Measurements from ENCODE around the gene ZFR.

Gene ZFR

DNA sequence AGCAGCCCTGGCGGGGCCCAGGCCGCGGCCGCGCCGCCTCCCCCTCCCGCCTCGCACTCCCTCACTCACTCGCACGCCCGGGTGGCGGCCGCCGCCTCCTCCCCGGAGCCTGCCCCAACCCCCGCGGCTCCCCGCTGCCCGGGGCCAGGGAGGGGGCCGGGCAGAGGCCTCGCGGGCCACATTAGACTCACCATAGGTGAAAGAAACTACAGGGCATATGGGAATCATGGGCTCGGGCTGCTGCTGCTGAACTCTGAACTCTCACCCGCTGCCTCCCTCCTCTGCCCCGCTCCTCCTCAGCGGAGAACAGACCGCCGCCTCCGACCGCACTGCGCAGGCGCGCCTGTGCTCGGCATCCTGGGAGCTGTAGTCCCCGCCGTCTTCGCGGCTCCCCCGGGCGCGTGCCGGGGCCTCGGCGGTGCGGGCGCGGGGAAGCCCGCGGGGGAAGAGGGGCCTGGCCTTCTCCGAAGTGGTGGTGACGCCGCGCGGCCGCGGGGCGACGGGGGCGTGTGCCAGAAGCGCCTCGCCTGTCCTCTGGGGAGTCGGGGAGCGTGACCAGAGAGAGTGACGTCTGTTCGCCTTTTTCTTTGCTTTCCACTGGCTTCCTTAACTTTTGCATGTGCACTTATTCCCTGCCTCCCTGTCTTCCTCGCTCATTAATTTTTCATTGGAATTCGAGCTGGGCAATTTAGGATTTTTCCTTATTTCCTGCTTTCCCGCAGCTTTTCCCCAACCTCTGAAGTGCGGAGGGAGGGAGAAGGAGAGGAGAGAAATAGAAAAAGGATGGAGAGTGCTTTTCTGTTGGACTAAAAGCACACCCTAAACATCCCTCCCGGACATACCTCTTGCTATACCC lies at the start of gene ZFR:
TSS of gene ZFR (minus strand) at position 310 of the 856 bp plus-strand sequence. CDS start at position 228, 82 bp downstream.
- peak; percentile 79 to 91 for DNase-seq (ENCODE audit: low read depth in 1 of 2, low spot score in 1 of 2)

GRCh38 chr5:32490972-32491557 lies 46.5 kb upstream of the ZFR start:
- no peak for DNase-seq (ENCODE audit: low read depth in 1 of 2, low spot score in 1 of 2)

GRCh38 chr5:32489791-32490562 lies 45.4 kb upstream of the ZFR start:
- peak; percentile 48 to 52 for DNase-seq (ENCODE audit: low read depth in 1 of 2, low spot score in 1 of 2)

DNA sequence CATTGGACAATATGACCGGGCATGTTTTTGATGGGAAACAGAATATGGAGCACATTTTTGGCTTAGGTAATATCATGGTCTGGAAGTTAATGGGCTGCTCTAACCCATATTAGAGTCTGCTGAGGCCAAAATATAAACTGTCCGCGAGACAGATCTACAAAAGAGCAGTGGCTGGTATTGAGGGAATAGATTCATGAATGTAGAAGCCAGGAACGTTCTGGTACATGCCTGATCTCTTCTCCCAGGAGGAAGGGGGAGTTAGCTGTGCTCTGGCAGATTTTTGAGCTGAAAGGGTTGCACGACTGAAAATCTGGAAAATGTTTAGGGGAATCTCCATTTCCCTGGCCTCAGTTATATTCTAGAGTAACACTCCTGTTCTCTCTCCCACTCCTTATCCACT lies 42.9 kb upstream of the ZFR start:
- DNase-seq (ENCODE audit: low read depth in 1 of 2, low spot score in 1 of 2) = no peak

- no peak for DNase-seq (ENCODE audit: low read depth in 1 of 2, low spot score in 1 of 2)
Measured at GRCh38 chr5:32487008-32487407, 42.5 kb upstream of the ZFR start.

DNA sequence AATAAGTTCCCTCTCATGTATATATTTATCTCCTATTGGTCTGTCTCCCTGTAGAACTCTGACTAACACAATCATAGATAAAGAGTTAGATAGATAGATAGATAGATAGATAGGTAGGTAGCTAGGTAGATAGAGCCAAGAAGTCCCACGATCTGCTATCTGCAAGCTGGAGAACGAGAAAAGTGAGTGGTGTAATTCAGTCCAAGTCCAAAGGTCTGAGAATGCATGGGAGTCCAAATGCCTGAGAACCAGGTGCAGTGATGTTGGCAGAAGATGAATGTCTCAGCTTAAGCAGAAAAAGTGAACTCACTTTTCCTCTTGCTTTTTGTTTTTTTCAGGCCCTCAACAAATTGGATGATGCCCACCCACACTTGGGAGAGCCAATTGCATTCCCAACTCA lies 37.7 kb upstream of the ZFR start:
- DNase-seq (ENCODE audit: low read depth in 1 of 2, low spot score in 1 of 2) = no peak

GRCh38 chr5:32479096-32479495 lies 34.6 kb upstream of the ZFR start:
- no peak for DNase-seq (ENCODE audit: low read depth in 1 of 2, low spot score in 1 of 2)

DNA sequence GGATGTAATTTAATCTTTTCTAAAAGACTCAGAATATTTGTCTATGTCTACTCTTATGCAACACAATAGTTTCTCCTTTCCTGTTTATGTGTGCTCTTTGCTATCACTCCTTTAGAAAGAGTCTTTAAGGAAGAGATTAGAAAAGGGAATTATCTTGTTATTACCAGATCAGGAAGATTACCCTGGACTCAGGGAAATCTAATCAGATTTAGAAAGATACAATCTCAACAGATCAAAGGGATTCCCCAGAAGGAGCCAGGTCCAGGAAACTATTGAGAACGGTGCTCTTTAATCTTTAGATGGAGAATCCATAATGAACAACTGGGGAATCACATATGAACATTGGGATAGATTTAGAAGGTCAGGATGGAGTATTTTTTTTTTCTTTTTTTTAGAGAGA lies 32.4 kb upstream of the ZFR start:
- DNase-seq (ENCODE audit: low read depth in 1 of 2, low spot score in 1 of 2) = no peak

GRCh38 chr5:32475334-32476097 lies 31.0 kb upstream of the ZFR start:
- no peak for DNase-seq (ENCODE audit: low read depth in 1 of 2, low spot score in 1 of 2)

DNA sequence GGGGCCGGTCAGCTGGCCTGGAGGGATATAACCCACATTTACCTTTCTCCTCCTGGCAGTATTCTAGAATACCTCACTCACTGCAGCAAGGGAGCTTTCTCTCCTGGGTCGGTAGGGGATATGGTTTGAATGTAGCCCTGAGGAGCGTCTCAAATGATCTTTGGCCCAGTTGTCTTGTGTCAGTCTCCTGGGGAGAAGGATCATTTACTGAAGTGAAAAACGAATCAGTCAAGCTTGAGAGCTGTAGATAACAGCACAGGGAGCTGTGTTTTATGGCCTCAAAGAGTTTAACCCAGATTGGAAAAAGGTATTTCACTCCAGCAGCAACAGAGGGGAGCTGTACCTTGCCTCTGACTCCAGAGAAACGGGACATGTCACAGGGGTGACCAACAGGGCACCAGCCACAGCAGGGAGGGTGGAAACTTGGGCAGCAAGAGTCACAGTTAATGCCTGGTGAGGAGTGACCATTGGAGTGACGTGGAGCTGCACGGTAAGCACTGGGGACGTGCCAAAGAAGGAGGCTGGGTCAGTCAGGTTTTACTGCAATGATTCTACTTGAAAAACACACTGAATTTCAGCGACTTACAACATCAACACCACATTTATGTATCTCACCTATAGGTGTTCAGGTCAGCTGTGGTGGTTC lies 29.8 kb upstream of the ZFR start:
- no peak for DNase-seq (ENCODE audit: low read depth in 1 of 2, low spot score in 1 of 2)

- no peak for DNase-seq (ENCODE audit: low read depth in 1 of 2, low spot score in 1 of 2)
Measured at GRCh38 chr5:32473072-32473471, 28.5 kb upstream of the ZFR start.

- no peak for DNase-seq (ENCODE audit: low read depth in 1 of 2, low spot score in 1 of 2)
Measured at GRCh38 chr5:32471784-32472183, 27.2 kb upstream of the ZFR start.

DNA sequence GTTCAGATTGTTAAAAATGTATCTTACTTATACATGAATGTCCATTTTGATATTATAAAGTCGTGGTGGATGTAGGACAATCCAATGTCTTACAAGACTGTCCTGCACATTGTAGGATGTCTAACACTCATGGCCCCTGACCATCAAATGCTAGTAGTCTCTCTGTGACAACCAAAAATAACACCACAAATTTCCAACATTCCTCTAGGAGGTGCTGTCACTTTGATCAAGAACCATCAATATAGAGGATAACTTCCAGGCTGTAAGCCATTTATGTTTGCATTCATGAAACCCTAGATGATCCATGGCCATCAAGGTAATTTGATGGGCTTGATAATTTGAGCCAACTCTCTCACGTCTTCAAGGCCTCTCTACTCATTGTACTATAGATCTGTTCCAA lies 20.5 kb upstream of the ZFR start:
- no peak for DNase-seq (ENCODE audit: low read depth in 1 of 2, low spot score in 1 of 2)

GRCh38 chr5:32462618-32463017 lies 18.1 kb upstream of the ZFR start:
- no peak for DNase-seq (ENCODE audit: low read depth in 1 of 2, low spot score in 1 of 2)

- no peak for DNase-seq (ENCODE audit: low read depth in 1 of 2, low spot score in 1 of 2)
Measured at GRCh38 chr5:32461441-32462120, 17.0 kb upstream of the ZFR start.

GRCh38 chr5:32460702-32461101 lies 16.2 kb upstream of the ZFR start:
- DNase-seq (ENCODE audit: low read depth in 1 of 2, low spot score in 1 of 2) = no peak

- DNase-seq (ENCODE audit: low read depth in 1 of 2, low spot score in 1 of 2) = no peak
Measured at GRCh38 chr5:32458880-32459495, 14.4 kb upstream of the ZFR start.

GRCh38 chr5:32455311-32455710 lies 10.8 kb upstream of the ZFR start:
- DNase-seq (ENCODE audit: low read depth in 1 of 2, low spot score in 1 of 2) = no peak

DNA sequence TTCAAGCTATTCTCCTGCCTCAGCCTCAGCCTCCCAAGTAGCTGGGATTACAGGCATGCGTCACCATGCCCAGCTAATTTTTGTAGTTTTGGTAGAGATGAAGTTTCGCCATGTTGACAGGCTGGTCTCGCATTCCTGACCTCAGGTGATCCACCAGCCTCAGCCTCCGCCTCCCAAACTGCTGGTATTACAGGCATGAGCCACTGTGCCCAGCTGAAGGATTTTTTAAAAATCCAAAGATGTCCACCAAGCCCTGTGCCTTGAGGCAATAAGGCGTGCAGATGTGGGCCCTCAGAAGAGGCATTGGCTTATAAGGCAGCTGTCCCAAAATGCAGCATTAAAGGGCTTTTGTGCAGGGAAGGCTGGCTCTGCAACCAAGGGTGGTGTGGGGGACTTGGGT lies 10.3 kb upstream of the ZFR start:
- no peak for DNase-seq (ENCODE audit: low read depth in 1 of 2, low spot score in 1 of 2)

DNA sequence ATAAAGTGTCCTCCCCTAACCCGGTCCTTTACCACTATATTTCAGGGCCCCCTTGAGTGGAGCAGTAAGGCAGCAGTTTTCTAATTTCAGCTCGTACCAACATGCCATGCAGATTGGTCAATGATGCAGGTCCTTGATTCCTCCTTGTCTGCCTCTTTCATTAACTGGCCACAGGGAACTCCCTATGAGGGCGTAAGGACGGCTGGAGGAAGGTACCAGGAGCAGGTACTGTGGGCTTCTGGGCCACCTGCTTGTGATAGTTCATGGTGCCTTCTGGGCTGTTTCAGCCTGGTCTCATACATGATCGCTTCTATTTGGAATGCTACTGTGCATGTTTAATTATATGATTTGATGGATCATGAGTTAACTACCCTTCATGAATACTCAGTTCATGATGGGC lies 9.4 kb upstream of the ZFR start:
- no peak for DNase-seq (ENCODE audit: low read depth in 1 of 2, low spot score in 1 of 2)
